HFF-Myc (cell line): ENCODE results near the gene TMEM86B.
A peak's percentile ranks its signal among the peaks of the same experiment; 100 is the strongest.

Experiments
- DNase-seq: peaks from one replicate; pipeline ENCODE4 v3.0.0-alpha.2; 2011; ENCODE audit warnings: low read depth; ENCODE audit errors: extremely low read depth
- H3K4me3 ChIP-seq: replicated peaks from 2 replicates; pipeline ENCODE4 v1.5.1; 2011; ENCODE audit warnings: low read depth, mild to moderate bottlenecking, control low read depth, low read length
- CTCF ChIP-seq: IDR thresholded peaks from 2 replicates; pipeline ENCODE4 v1.5.1; 2012; ENCODE audit warnings: mild to moderate bottlenecking, low read depth, low read length, control low read depth; ENCODE audit errors: missing control alignments

Gene TMEM86B

GRCh38 chr19:55186080-55186479, 42.5 kb downstream of the TMEM86B start:
- H3K4me3 ChIP-seq, result no peak overlapping the region
- no peak for DNase-seq
- no peak for TF ChIP-seq CTCF

GRCh38 chr19:55181740-55182139, 46.8 kb downstream of the TMEM86B start:
- H3K4me3 ChIP-seq, result no peak overlapping the region
- TF ChIP-seq CTCF, result no peak
- DNase-seq, result no peak

GRCh38 chr19:55179606-55180484, 48.7 kb downstream of the TMEM86B start, which contains the start of gene SYT5:
TSS of gene SYT5 (minus strand) at chr19:55180289. CDS start at chr19:55179041, 1,248 bp downstream.
- DNase-seq, result no peak
- H3K4me3 ChIP-seq, result peak within 1 kb of the TSS; percentile 15
- TF ChIP-seq CTCF, result no peak

- no peak for TF ChIP-seq CTCF
- no peak for DNase-seq
- peak overlapping the region; percentile 15 for H3K4me3 ChIP-seq
Measured at GRCh38 chr19:55178781-55179599, 49.6 kb downstream of the TMEM86B start.
